ENCODE results near the gene ACTA1. TPM values are rescaled to one million over a fixed set of nuclear protein-coding genes. Genes with fewer than 3 reads are reported as not detected.
A peak's percentile ranks its signal among the peaks of the same experiment; 100 is the strongest.

Gene ACTA1
- total RNA-seq, 1 experiment from 2014 or later, result not detected

DNA sequence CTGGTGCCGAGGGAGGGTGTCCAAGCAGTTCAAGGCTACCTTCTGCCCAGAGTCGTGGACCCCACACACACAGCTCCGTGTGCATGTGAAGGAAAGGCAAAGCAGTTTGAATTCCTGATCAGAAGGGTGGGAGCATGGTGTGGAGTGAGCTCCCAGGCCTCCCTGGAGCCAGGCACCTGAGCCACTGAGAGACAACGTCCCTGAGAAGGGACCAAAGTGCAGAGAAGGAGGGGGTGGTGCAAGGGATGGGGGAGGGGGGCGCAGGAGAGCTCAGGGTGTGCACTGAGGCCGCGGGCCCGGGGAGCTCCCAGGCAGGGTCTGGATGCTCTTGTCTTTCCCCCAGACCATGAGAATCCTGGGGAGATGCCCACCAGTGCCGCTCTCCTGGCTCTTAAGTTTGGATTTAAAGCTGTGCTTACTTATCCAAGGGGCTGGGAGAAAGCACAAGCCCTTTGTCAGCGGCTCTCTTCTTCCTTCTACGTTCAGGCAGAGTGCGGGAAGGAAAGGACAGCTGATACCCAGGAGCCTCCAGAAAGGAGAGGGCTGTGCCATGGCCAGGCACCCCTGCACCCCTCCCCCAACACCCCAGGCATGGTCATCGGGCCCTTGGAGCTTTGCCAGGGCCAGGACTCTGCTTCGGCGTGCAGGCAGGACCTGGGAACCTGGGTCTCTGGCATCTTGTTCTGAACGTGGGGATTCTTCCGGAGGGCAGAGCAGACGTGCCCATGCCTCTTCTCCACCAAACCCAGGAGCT, 24.1 kb downstream of the ACTA1 start:
- intact Hi-C loops (cut with micrococcal nuclease; ENCODE audit: unreplicated experiment), result loop anchor here (10.0 kb wide), 1 partner anchor 65 kb away; the partner anchor contains the start of gene CCSAP
- ATAC-seq (no peak), DNase-seq (ENCODE audit: low read depth, low spot score) (no peak)
- ChIA-PET POLR2A (interaction anchor here (0.6 kb wide), 1 partner anchor 132 kb away, joined by 3 read pairs; no protein-coding TSS in a partner anchor), CTCF (no interaction called here)
- in situ Hi-C loops (cut with HindIII; ENCODE audit: low pct_unique_long_range_greater_than_20kb, low sequenced_read_pairs), result no loop called here
- Histone ChIP-seq H3K9me3 (ENCODE audit: control insufficient read depth, insufficient read depth, low read depth, low read length) (no peaks in the 10 kb centered on the region), H3K27ac (ENCODE audit: low read length) (no peak overlapping the region), H3K4me3 (ENCODE audit: low read depth in 2 of 2, low read length in 2 of 2) (no peak overlapping the region), H3K27me3 (ENCODE audit: control insufficient read depth, insufficient read depth, low read length) (no peaks in the 10 kb centered on the region), H3K36me3 (ENCODE audit: control insufficient read depth, insufficient read depth, low read length) (no peaks in the 10 kb centered on the region), H3K4me1 (ENCODE audit: control insufficient read depth, insufficient read depth, low read length) (peaks cover 12% of the 10 kb centered on the region)
- no TSS peak for BruUV-seq (replicated peaks)
- TF ChIP-seq TCF7L2 (IDR thresholded peaks at IDR 0.05; ENCODE audit: low read depth, low read length) (no peak), POLR2AphosphoS5 (IDR thresholded peaks at IDR 0.05; ENCODE audit: low read depth, low read length) (no peak), SIN3A (IDR thresholded peaks at IDR 0.05; ENCODE audit: borderline replicate concordance, insufficient read depth, low read depth, low read length) (no peak)
- TF ChIP-seq, protein P1, sequence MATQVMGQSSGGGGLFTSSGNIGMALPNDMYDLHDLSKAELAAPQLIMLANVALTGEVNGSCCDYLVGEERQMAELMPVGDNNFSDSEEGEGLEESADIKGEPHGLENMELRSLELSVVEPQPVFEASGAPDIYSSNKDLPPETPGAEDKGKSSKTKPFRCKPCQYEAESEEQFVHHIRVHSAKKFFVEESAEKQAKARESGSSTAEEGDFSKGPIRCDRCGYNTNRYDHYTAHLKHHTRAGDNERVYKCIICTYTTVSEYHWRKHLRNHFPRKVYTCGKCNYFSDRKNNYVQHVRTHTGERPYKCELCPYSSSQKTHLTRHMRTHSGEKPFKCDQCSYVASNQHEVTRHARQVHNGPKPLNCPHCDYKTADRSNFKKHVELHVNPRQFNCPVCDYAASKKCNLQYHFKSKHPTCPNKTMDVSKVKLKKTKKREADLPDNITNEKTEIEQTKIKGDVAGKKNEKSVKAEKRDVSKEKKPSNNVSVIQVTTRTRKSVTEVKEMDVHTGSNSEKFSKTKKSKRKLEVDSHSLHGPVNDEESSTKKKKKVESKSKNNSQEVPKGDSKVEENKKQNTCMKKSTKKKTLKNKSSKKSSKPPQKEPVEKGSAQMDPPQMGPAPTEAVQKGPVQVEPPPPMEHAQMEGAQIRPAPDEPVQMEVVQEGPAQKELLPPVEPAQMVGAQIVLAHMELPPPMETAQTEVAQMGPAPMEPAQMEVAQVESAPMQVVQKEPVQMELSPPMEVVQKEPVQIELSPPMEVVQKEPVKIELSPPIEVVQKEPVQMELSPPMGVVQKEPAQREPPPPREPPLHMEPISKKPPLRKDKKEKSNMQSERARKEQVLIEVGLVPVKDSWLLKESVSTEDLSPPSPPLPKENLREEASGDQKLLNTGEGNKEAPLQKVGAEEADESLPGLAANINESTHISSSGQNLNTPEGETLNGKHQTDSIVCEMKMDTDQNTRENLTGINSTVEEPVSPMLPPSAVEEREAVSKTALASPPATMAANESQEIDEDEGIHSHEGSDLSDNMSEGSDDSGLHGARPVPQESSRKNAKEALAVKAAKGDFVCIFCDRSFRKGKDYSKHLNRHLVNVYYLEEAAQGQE (IDR thresholded peaks at IDR 0.05; ENCODE audit: insufficient read depth in 1 of 2, low read depth in 2 of 2, low read length in 1 of 2), result no peak
- TF ChIP-seq, protein P2, sequence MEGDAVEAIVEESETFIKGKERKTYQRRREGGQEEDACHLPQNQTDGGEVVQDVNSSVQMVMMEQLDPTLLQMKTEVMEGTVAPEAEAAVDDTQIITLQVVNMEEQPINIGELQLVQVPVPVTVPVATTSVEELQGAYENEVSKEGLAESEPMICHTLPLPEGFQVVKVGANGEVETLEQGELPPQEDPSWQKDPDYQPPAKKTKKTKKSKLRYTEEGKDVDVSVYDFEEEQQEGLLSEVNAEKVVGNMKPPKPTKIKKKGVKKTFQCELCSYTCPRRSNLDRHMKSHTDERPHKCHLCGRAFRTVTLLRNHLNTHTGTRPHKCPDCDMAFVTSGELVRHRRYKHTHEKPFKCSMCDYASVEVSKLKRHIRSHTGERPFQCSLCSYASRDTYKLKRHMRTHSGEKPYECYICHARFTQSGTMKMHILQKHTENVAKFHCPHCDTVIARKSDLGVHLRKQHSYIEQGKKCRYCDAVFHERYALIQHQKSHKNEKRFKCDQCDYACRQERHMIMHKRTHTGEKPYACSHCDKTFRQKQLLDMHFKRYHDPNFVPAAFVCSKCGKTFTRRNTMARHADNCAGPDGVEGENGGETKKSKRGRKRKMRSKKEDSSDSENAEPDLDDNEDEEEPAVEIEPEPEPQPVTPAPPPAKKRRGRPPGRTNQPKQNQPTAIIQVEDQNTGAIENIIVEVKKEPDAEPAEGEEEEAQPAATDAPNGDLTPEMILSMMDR (IDR thresholded peaks at IDR 0.05), result no peak

DNA sequence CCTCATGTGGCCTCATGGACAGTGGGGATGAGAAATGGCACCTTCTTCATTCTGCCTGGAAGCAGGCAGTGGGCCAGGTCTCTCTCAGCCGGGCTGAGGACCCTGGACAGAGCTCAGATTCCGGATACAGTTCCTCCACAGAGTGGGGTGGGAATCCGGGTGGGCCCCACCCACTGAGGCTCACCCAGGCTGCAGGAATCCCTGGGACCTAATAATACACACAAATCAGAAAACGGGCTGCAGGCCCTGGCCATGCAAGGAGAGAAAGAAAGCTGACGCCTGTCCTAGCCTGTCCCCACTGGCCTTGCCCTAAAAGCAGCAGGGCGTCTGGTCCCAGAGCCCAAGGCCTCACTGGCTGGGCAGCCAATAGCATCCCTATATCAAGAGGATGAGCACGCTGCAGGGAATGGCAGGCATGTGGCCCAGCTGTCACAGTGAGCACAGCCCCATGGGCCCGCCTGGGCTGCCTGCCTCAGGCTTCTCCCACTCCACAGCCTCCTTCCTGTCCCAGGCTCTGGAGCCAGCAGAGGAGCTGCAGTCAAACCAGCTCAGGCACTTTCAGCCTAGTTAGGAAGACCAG, 25.3 kb downstream of the ACTA1 start:
- TF ChIP-seq TCF7L2 (IDR thresholded peaks at IDR 0.05; ENCODE audit: low read depth, low read length), result no peak
- TF ChIP-seq, protein P1 (IDR thresholded peaks at IDR 0.05; ENCODE audit: insufficient read depth in 1 of 2, low read depth in 2 of 2, low read length in 1 of 2), result peak; percentile 25 to 67; a peak in 1 of 4 replicates
- H3K27ac ChIP-seq (ENCODE audit: low read length), result no peak overlapping the region
- no peaks in the 10 kb centered on the region for H3K9me3 ChIP-seq (ENCODE audit: control insufficient read depth, insufficient read depth, low read depth, low read length)
- no peaks in the 10 kb centered on the region for H3K36me3 ChIP-seq (ENCODE audit: control insufficient read depth, insufficient read depth, low read length)
- no peak overlapping the region for H3K4me3 ChIP-seq (ENCODE audit: low read depth in 2 of 2, low read length in 2 of 2)
- CTCF ChIA-PET, result no interaction called here
- in situ Hi-C loops (cut with HindIII; ENCODE audit: low pct_unique_long_range_greater_than_20kb, low sequenced_read_pairs), result no loop called here
- peak; percentile 29 for ATAC-seq
- POLR2A ChIA-PET, result no interaction called here
- no TSS peak for BruUV-seq (replicated peaks)
- peaks cover 12% of the 10 kb centered on the region for H3K4me1 ChIP-seq (ENCODE audit: control insufficient read depth, insufficient read depth, low read length)
- no peaks in the 10 kb centered on the region for H3K27me3 ChIP-seq (ENCODE audit: control insufficient read depth, insufficient read depth, low read length)
- intact Hi-C loops (cut with micrococcal nuclease; ENCODE audit: unreplicated experiment), result loop anchor here (10.0 kb wide), 1 partner anchor 64 kb away; the partner anchor contains the start of gene CCSAP
- DNase-seq (ENCODE audit: low read depth, low spot score), result no peak
